ENCODE data around the gene MTMR12. TPM values are rescaled to one million over a fixed set of nuclear protein-coding genes. Genes with fewer than 3 reads are reported as not detected.
A peak's percentile ranks its signal among the peaks of the same experiment; 100 is the strongest.
"Not testable (repeated sequence)": the region's sequence is repeated elsewhere in the genome, so short reads cannot be mapped to it uniquely, and the experiment has no call there.

MTMR12 gene
- total and polyA plus RNA-seq, 2 donors (not counting 1 experiment from before 2014, with no cell fraction given) = 9.6 to 29.2 TPM

GRCh38 chr5:32283061-32283460, 29.7 kb downstream of the MTMR12 start:
- ChIA-PET CTCF (no interaction called here), POLR2A (no interaction called here)
- Histone ChIP-seq H4K20me1 (ENCODE audit: control insufficient read depth, insufficient read depth, low read length, poor library complexity, severe bottlenecking) (no peaks in the 10 kb centered on the region), H3K9me3 (ENCODE audit: control extremely low read depth in 1 of 3, control insufficient read depth in 2 of 3, insufficient read depth in 1 of 3, low read length in 2 of 3) (peaks cover 0 to 7% (median 0%) of the 10 kb centered on the region in 3 donors), H3K9ac (ENCODE audit: low read length) (no peak overlapping the region), H3K4me1 (ENCODE audit: control insufficient read depth in 2 of 2, insufficient read depth in 2 of 2, low read length in 2 of 2) (peaks cover 5 to 13% of the 10 kb centered on the region in 2 donors), H3K27ac (ENCODE audit: low read length in 2 of 2) (peak overlapping the region in 1 of 2 donors; percentile 38), H3K4me3 (ENCODE audit: control extremely low read depth in 1 of 5, extremely low read depth in 1 of 5, insufficient read depth in 1 of 5, low read depth in 2 of 5, low read length in 4 of 5) (no peak overlapping the region), H3K4me2 (replicated peaks; ENCODE audit: low read depth, low read length, poor library complexity, severe bottlenecking) (no peak overlapping the region), H3K36me3 (replicated peaks in 1 of 2; ENCODE audit: control extremely low read depth in 1 of 2, control insufficient read depth in 1 of 2, extremely low read depth in 1 of 2, insufficient read depth in 2 of 2, low read length in 1 of 2) (no peaks in the 10 kb centered on the region), H2AFZ (ENCODE audit: insufficient read depth, low read depth, low read length, poor library complexity, severe bottlenecking) (no peak overlapping the region), H3K27me3 (replicated peaks in 1 of 4; ENCODE audit: control extremely low read depth in 1 of 4, control insufficient read depth in 3 of 4, insufficient read depth in 4 of 4, low read length in 3 of 4) (no peaks in the 10 kb centered on the region), H3K79me2 (ENCODE audit: control insufficient read depth, insufficient read depth, low read length) (peaks cover 75% of the 10 kb centered on the region)
- no peak for ATAC-seq (ENCODE audit: low read depth)
- Mint-ChIP-seq H3K27me3 (no peaks in the 10 kb centered on the region), H3K4me1 (peaks cover 56% of the 10 kb centered on the region), H3K9me3 (ENCODE audit: insufficient read depth) (peaks cover 2% of the 10 kb centered on the region), H3K4me3 (no peak overlapping the region), H3K27ac (no peak overlapping the region)
- no peak for DNase-seq
- intact Hi-C loops (cut with micrococcal nuclease) = no loop called here
- no peak for TF ChIP-seq EZH2 (IDR thresholded peaks at IDR 0.05; ENCODE audit: borderline replicate concordance, insufficient read depth, low read depth, low read length, poor library complexity, severe bottlenecking)
- TF ChIP-seq, protein P1, sequence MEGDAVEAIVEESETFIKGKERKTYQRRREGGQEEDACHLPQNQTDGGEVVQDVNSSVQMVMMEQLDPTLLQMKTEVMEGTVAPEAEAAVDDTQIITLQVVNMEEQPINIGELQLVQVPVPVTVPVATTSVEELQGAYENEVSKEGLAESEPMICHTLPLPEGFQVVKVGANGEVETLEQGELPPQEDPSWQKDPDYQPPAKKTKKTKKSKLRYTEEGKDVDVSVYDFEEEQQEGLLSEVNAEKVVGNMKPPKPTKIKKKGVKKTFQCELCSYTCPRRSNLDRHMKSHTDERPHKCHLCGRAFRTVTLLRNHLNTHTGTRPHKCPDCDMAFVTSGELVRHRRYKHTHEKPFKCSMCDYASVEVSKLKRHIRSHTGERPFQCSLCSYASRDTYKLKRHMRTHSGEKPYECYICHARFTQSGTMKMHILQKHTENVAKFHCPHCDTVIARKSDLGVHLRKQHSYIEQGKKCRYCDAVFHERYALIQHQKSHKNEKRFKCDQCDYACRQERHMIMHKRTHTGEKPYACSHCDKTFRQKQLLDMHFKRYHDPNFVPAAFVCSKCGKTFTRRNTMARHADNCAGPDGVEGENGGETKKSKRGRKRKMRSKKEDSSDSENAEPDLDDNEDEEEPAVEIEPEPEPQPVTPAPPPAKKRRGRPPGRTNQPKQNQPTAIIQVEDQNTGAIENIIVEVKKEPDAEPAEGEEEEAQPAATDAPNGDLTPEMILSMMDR (IDR thresholded peaks at IDR 0.05) = no peak
- no CpG with 5 or more reads among the region's 1 CpG for WGBS (ENCODE audit: insufficient coverage)

GRCh38 chr5:32282633-32283032, 30.1 kb downstream of the MTMR12 start:
- Histone ChIP-seq H4K20me1 (ENCODE audit: control insufficient read depth, insufficient read depth, low read length, poor library complexity, severe bottlenecking) (no peaks in the 10 kb centered on the region), H3K4me3 (ENCODE audit: control extremely low read depth in 1 of 5, extremely low read depth in 1 of 5, insufficient read depth in 1 of 5, low read depth in 2 of 5, low read length in 4 of 5) (no peak overlapping the region), H2AFZ (ENCODE audit: insufficient read depth, low read depth, low read length, poor library complexity, severe bottlenecking) (no peak overlapping the region), H3K4me2 (replicated peaks; ENCODE audit: low read depth, low read length, poor library complexity, severe bottlenecking) (no peak overlapping the region), H3K9ac (ENCODE audit: low read length) (no peak overlapping the region), H3K4me1 (ENCODE audit: control insufficient read depth in 2 of 2, insufficient read depth in 2 of 2, low read length in 2 of 2) (peaks cover 5 to 18% of the 10 kb centered on the region in 2 donors), H3K27ac (ENCODE audit: low read length in 2 of 2) (no peak overlapping the region), H3K9me3 (ENCODE audit: control extremely low read depth in 1 of 3, control insufficient read depth in 2 of 3, insufficient read depth in 1 of 3, low read length in 2 of 3) (peaks cover 0 to 7% (median 0%) of the 10 kb centered on the region in 3 donors), H3K27me3 (replicated peaks in 1 of 4; ENCODE audit: control extremely low read depth in 1 of 4, control insufficient read depth in 3 of 4, insufficient read depth in 4 of 4, low read length in 3 of 4) (no peaks in the 10 kb centered on the region), H3K36me3 (replicated peaks in 1 of 2; ENCODE audit: control extremely low read depth in 1 of 2, control insufficient read depth in 1 of 2, extremely low read depth in 1 of 2, insufficient read depth in 2 of 2, low read length in 1 of 2) (no peaks in the 10 kb centered on the region), H3K79me2 (ENCODE audit: control insufficient read depth, insufficient read depth, low read length) (peaks cover 78% of the 10 kb centered on the region)
- Mint-ChIP-seq H3K4me3 (no peak overlapping the region), H3K27me3 (no peaks in the 10 kb centered on the region), H3K4me1 (peaks cover 60% of the 10 kb centered on the region), H3K27ac (peak overlapping the region; percentile 5), H3K9me3 (ENCODE audit: insufficient read depth) (peaks cover 2% of the 10 kb centered on the region)
- WGBS (ENCODE audit: insufficient coverage) = 90% methylated on average over 2 of the region's 6 CpGs
- ChIA-PET CTCF (no interaction called here), POLR2A (no interaction called here)
- no peak for TF ChIP-seq EZH2 (IDR thresholded peaks at IDR 0.05; ENCODE audit: borderline replicate concordance, insufficient read depth, low read depth, low read length, poor library complexity, severe bottlenecking)
- ATAC-seq (ENCODE audit: low read depth) = no peak
- no peak for DNase-seq
- intact Hi-C loops (cut with micrococcal nuclease) = no loop called here

- H2AFZ ChIP-seq (ENCODE audit: insufficient read depth, low read depth, low read length, poor library complexity, severe bottlenecking); H3K27me3 Mint-ChIP-seq; POLR2A ChIA-PET; H3K9ac ChIP-seq (ENCODE audit: low read length); H3K27ac ChIP-seq (ENCODE audit: low read length in 2 of 2); H3K4me2 ChIP-seq (replicated peaks; ENCODE audit: low read depth, low read length, poor library complexity, severe bottlenecking); H3K4me3 Mint-ChIP-seq; H3K36me3 ChIP-seq (replicated peaks in 1 of 2; ENCODE audit: control extremely low read depth in 1 of 2, control insufficient read depth in 1 of 2, extremely low read depth in 1 of 2, insufficient read depth in 2 of 2, low read length in 1 of 2); H4K20me1 ChIP-seq (ENCODE audit: control insufficient read depth, insufficient read depth, low read length, poor library complexity, severe bottlenecking); intact Hi-C loops (cut with micrococcal nuclease); H3K9me3 ChIP-seq (ENCODE audit: control extremely low read depth in 1 of 3, control insufficient read depth in 2 of 3, insufficient read depth in 1 of 3, low read length in 2 of 3); H3K9me3 Mint-ChIP-seq (ENCODE audit: insufficient read depth); DNase-seq; ATAC-seq (ENCODE audit: low read depth); H3K4me3 ChIP-seq (ENCODE audit: control extremely low read depth in 1 of 5, extremely low read depth in 1 of 5, insufficient read depth in 1 of 5, low read depth in 2 of 5, low read length in 4 of 5); CTCF ChIA-PET; H3K27me3 ChIP-seq (replicated peaks in 1 of 4; ENCODE audit: control extremely low read depth in 1 of 4, control insufficient read depth in 3 of 4, insufficient read depth in 4 of 4, low read length in 3 of 4); H3K27ac Mint-ChIP-seq: not testable (repeated sequence)
- H3K4me1 Mint-ChIP-seq = peaks cover 60% of the 10 kb centered on the region
- Histone ChIP-seq H3K4me1 (ENCODE audit: control insufficient read depth in 2 of 2, insufficient read depth in 2 of 2, low read length in 2 of 2) (peaks cover 12 to 28% of the 10 kb centered on the region in 2 donors), H3K79me2 (ENCODE audit: control insufficient read depth, insufficient read depth, low read length) (peaks cover 75% of the 10 kb centered on the region)
- 98% methylated on average over 6 of the region's 11 CpGs for WGBS (ENCODE audit: insufficient coverage)
These were observed 31.2 kb downstream of the MTMR12 start for GRCh38 chr5:32281378-32282133.
